Effector CD4-positive, alpha-beta T cell (primary cell): ENCODE measurements around the gene TRAPPC6A.
"Not testable (repeated sequence)": the region's sequence is repeated elsewhere in the genome, so short reads cannot be mapped to it uniquely, and the experiment has no call there.

Experiments used
- DNase-seq: peaks from one replicate; pipeline ENCODE4 v3.0.0-alpha.2; 2020

Gene TRAPPC6A

GRCh38 chr19:45125975-45126493 lies 52.0 kb downstream of the TRAPPC6A start:
- peak; percentile 45 for DNase-seq

GRCh38 chr19:45125360-45125759 lies 52.7 kb downstream of the TRAPPC6A start:
- DNase-seq: no peak

DNA sequence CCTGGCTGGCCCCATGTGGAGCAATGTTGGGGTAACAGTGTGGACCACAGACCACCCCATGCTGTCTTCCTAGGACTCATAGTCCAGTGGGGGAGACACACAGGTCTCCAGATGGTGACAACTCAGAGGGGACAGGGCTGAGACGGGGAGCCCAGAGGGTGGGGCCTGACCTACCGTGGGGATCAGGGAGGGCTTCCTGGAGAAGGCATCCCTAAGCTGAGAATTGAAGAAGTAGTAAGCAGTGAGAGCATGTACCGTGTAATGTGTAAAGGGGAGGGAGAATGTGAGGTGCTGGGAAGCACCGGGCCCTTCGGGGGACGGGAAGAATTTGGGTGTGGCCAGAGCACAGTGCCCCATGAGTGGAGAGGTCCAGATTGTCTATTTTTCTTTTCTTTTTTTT lies 54.0 kb downstream of the TRAPPC6A start:
- no peak for DNase-seq

DNA sequence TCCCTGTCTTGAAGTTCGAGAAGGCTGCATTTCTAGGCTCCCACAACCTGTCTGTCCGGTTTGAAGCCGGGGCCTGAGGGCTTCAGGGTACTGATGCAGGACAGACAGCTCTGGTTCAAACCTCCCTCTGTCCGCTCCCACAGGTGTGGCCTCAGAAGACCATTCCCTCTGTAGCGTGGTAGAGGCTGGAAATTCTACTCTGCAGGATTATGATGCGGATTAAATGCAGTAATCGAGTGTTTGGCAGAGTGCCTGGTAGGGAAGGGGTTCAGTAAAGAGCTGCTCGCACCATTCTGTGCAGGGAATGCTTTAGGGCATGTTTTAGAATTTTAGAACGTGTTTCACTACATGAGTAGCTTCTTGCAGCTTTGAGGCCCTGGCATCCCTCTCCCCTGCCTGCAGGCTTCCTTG lies 54.6 kb downstream of the TRAPPC6A start:
- no peak for DNase-seq

- no peak for DNase-seq
These were observed 55.2 kb downstream of the TRAPPC6A start for GRCh38 chr19:45122832-45123231.

- no peak for DNase-seq
These were observed 56.2 kb downstream of the TRAPPC6A start for GRCh38 chr19:45121827-45122345.

- DNase-seq: no peak
These were observed 58.5 kb downstream of the TRAPPC6A start for GRCh38 chr19:45119582-45119981.

GRCh38 chr19:45118591-45119355 lies 59.3 kb downstream of the TRAPPC6A start:
- not testable (repeated sequence) for DNase-seq

DNA sequence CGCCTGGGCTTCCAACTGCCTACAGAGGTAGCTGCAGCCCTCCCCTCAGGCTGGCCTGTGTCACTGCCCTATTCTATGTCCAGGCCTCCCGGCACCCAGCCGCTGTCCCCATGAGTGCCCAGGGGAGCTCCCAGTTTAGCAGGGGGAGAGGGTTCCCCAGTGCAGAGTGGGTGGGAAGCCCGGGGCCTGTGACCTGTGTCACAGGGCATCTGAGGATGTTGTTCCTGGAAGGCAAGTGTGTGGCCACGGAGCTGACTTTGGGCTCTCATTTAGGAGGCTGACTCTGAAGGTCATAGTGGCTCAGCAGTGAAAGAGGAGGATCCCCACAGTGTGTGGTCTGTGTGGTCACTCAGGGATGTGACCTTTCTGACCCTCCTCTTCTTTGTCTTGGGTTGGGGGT lies 59.9 kb downstream of the TRAPPC6A start:
- no peak for DNase-seq

DNA sequence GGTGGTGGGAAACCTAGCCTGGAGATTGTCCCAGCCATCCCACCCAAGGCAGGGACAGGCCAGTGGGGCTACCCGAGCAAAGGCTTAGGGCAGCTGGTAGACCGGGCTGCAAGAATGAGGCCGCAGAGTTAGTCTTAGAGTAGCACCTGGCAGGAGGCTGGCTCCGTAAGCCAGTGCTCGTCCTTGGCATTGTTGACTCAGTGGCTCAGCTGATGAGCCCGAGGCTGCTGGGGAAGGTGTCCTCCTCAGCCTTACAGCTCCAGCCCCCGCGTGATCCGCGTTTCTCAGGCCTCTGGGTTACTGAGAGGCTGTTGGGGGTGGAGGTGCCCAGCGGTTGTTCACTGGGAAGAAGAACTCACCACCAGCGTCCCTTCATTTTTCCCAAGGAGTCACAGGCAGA lies 60.4 kb downstream of the TRAPPC6A start:
- DNase-seq: no peak

- no peak for DNase-seq
These were observed 60.9 kb downstream of the TRAPPC6A start for GRCh38 chr19:45117167-45117594.

DNA sequence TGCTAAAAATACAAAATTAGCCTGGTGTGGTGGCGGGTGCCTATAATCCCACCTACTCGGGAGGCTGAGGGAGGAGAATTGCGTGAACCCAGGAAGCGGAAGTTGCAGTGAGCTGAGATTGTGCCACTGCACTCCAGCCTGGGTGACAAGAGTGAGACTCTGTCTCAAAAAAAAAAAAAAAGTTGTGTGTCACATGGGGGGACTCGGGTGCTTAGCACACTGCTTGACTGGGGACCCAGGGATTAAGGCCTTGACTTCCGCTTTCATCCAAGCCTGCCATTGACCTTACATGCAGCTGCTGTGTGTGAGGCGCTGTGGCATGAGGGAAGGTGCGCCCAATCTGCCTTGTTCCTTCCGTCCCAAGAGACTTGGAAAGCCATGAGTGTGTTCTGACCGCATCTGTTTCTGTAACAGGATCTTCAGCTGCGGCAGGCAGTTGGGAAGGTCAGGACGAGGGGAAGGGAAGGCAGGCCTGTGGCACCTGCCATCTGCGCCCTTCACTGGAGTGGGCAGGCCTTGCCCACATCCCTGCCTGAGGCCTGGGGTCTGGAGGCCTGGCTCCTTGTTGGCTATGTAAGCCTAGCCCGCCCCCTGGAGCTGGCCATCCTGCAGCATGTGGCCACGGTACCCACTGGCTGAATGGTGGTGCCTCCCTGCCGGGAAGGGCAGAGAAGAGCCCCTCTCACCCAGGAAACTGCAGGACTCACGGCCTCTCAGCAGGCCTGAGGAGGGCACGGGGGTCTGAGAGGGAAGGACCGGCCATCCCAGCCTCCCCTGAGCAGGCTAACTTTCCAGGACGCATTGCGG lies 62.0 kb downstream of the TRAPPC6A start:
- DNase-seq: no peak

DNA sequence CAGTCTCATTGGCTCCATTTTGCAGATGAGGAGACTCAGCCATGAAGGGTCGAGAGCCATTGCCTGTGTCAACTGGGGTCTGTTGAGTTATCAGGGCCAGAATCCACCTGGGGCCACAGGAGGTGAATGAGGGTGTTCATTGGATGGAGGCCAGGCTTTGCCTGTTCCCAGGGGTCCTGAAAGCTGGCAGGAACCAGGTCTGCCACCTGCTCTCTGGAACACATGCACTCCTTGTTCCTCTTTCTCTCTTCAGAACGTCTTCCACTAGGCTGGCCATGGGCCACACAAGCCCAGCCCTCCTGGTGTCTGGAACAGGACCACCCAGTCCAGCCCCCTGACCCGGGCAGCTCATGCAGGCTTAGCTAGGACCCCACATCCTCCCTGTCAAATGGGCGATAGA lies 63.9 kb downstream of the TRAPPC6A start:
- DNase-seq: no peak

GRCh38 chr19:45113628-45114027 lies 64.4 kb downstream of the TRAPPC6A start:
- DNase-seq: no peak
